Stimulated activated memory B cell treated with anti-CD40 and anti-IgM and Interleukin-4, amounts not matched to agents 10 μg/mL and 1 μg/mL and 100 μg/mL, for 72 hours (primary cell): Measurements from ENCODE around the gene TSPY2.
"Not testable (repeated sequence)": the region's sequence is repeated elsewhere in the genome, so short reads cannot be mapped to it uniquely, and the experiment has no call there.

Experiments
- ATAC-seq: fragments of 150-1000 bp; cut with Tn5 transposase; 2 replicates; pipeline ENCODE4 v1.10.0; 2021
- H3K27ac Mint-ChIP-seq: one replicate; pipeline ENCODE4 v1.8.0; 2022; ENCODE audit warnings: mild to moderate bottlenecking, mixed read lengths
- H3K27me3 Mint-ChIP-seq: one replicate; pipeline ENCODE4 v1.8.0; 2022; ENCODE audit warnings: mixed read lengths
- H3K36me3 Mint-ChIP-seq: one replicate; pipeline ENCODE4 v1.8.0; 2022; ENCODE audit warnings: mixed read lengths
- H3K4me1 Mint-ChIP-seq: one replicate; pipeline ENCODE4 v1.8.0; 2022; ENCODE audit warnings: mixed read lengths
- H3K4me3 Mint-ChIP-seq: one replicate; pipeline ENCODE4 v1.8.0; 2022; ENCODE audit warnings: mild to moderate bottlenecking, moderate library complexity, mixed read lengths
- H3K9me3 Mint-ChIP-seq: one replicate; pipeline ENCODE4 v1.8.0; 2022; ENCODE audit warnings: mixed read lengths

Gene TSPY2

GRCh38 chrY:6245923-6246322, at the start of gene TSPY2:
Gene TSPY2 (plus strand): TSS chrY:6246223. CDS start chrY:6246269, 46 bp downstream.
- H3K4me3 Mint-ChIP-seq, H3K9me3 Mint-ChIP-seq, H3K4me1 Mint-ChIP-seq, H3K27me3 Mint-ChIP-seq, H3K27ac Mint-ChIP-seq, H3K36me3 Mint-ChIP-seq, ATAC-seq: not testable (repeated sequence)

GRCh38 chrY:6209565-6209964, 36.5 kb upstream of the TSPY2 start:
- not testable (repeated sequence) for H3K27me3 Mint-ChIP-seq, H3K4me1 Mint-ChIP-seq, H3K9me3 Mint-ChIP-seq, H3K36me3 Mint-ChIP-seq, ATAC-seq, H3K27ac Mint-ChIP-seq, H3K4me3 Mint-ChIP-seq

GRCh38 chrY:6217045-6217444, 29.0 kb upstream of the TSPY2 start:
- H3K27ac Mint-ChIP-seq, ATAC-seq, H3K36me3 Mint-ChIP-seq, H3K9me3 Mint-ChIP-seq, H3K27me3 Mint-ChIP-seq, H3K4me1 Mint-ChIP-seq, H3K4me3 Mint-ChIP-seq: not testable (repeated sequence)

GRCh38 chrY:6269839-6270238, 23.8 kb downstream of the TSPY2 start:
- not testable (repeated sequence) for H3K27me3 Mint-ChIP-seq

More at GRCh38 chrY:6269839-6270238, 23.8 kb downstream of the TSPY2 start:
- not testable (repeated sequence) for H3K36me3 Mint-ChIP-seq, H3K9me3 Mint-ChIP-seq, ATAC-seq, H3K27ac Mint-ChIP-seq, H3K4me3 Mint-ChIP-seq, H3K4me1 Mint-ChIP-seq
